PFSK-1 (cell line): ENCODE measurements around the gene MAN2B2.

Experiments used
- POLR2AphosphoS5 ChIP-seq: IDR thresholded peaks from 2 replicates; pipeline ENCODE4 v1.6.1; 2012; ENCODE audit warnings: low read depth, mild to moderate bottlenecking, control low read depth, low read length, moderate library complexity
- REST ChIP-seq, 2 experiments: IDR thresholded peaks; 2 replicates each; pipeline versions ENCODE4 v1.6.1 to v1.8.0; 2011 to 2012; ENCODE audit warnings: low read depth in 2 of 2, low read length in 2 of 2, control low read depth in 1 of 2, inconsistent platforms in 1 of 2, mild to moderate bottlenecking in 1 of 2, moderate library complexity in 1 of 2; ENCODE audit not compliant: insufficient read depth in 1 of 2
- SIN3A ChIP-seq: IDR thresholded peaks from 2 replicates; pipeline ENCODE4 v1.6.1; 2012; ENCODE audit warnings: mild to moderate bottlenecking, low read length, moderate library complexity, borderline replicate concordance; ENCODE audit not compliant: insufficient read depth
- TAF1 ChIP-seq: IDR thresholded peaks from 2 replicates; pipeline ENCODE4 v1.6.1; 2012; ENCODE audit warnings: low read length, control low read depth, borderline replicate concordance; ENCODE audit not compliant: insufficient read depth

GRCh38 chr4:6610856-6611430 lies 36.0 kb downstream of the MAN2B2 start:
- TF ChIP-seq POLR2AphosphoS5 = no peak
- TF ChIP-seq SIN3A = no peak
- no peak for TF ChIP-seq REST (IDR thresholded peaks at IDR 0.05; ENCODE audit: insufficient read depth in 1 of 2, low read depth in 2 of 2, low read length in 2 of 2)
- TF ChIP-seq TAF1 = no peak
